Breast epithelium (tissue), 4 donors: ENCODE results near the gene IGDCC3. TPM values are rescaled to one million over a fixed set of nuclear protein-coding genes. Genes with fewer than 3 reads are reported as not detected.

Source experiments
- DNase-seq, 2 donors: peaks; one replicate each; pipeline ENCODE4 v3.0.0-alpha.2; 2019; ENCODE audit warnings: low spot score in 2 of 2
- H3K27ac ChIP-seq, 2 donors: fragments of 200-600 bp; sonication (generic) in 1 of 2; one replicate each; pipeline ENCODE4 v1.5.1; 2016 to 2019; ENCODE audit warnings: mild to moderate bottlenecking in 1 of 2
- H3K27me3 ChIP-seq, 2 donors: fragments of 200-600 bp; sonication (generic) in 1 of 2; one replicate each; pipeline versions ENCODE4 v1.5.1 to v1.6.0; 2017 to 2019; ENCODE audit warnings: control low read depth in 1 of 2, mild to moderate bottlenecking in 1 of 2
- H3K36me3 ChIP-seq: fragments of 200-600 bp; one replicate; pipeline ENCODE4 v1.5.1; 2019
- H3K4me1 ChIP-seq, 2 donors: fragments of 200-600 bp; sonication (generic); one replicate each; pipeline ENCODE4 v1.5.1; 2016 to 2019; ENCODE audit warnings: control low read depth in 1 of 2
- H3K4me3 ChIP-seq, 3 donors: fragments of 200-600 bp; sonication (generic); 1 replicate in 2 of 3; 2 replicates in 1 of 3; pipeline ENCODE4 v1.5.1; 2016 to 2019; ENCODE audit warnings: mild to moderate bottlenecking in 3 of 3, moderate library complexity in 2 of 3
- H3K9me3 ChIP-seq, 2 donors: fragments of 200-600 bp; sonication (generic) in 1 of 2; one replicate each; pipeline ENCODE4 v1.5.1; 2016 to 2019; ENCODE audit warnings: control low read depth in 1 of 2
- POLR2A ChIP-seq: fragments of 450-650 bp; IDR thresholded peaks from one replicate; pipeline ENCODE4 v1.6.1; 2016; ENCODE audit warnings: antibody characterized with exemption, mild to moderate bottlenecking, moderate library complexity
- POLR2AphosphoS5 ChIP-seq, 3 donors: sonication (generic); formaldehyde crosslinking; IDR thresholded peaks; one replicate each; pipeline ENCODE4 v1.6.1; 2017; ENCODE audit warnings: antibody characterized with exemption in 3 of 3
- intact Hi-C: fragments of 100-400 bp; cut with DNase I; formaldehyde crosslinking; loops from one replicate; pipeline ENCODE4 v1.15.1; 2023; ENCODE audit warnings: low total_unique reads
- total RNA-seq, 3 donors: library from RNA; depleted of rRNA; stranded (reverse); fragments of >200 nt; gene quantifications; one replicate each; pipeline ENCODE4 v1.1.0, GENCODE V29; 2016
- TF ChIP-seq, protein P1 (sequence below), 3 donors: fragments of 450-650 bp; IDR thresholded peaks; one replicate each; pipeline ENCODE4 v1.5.1; 2016 to 2017; ENCODE audit warnings: antibody characterized with exemption in 3 of 3, mild to moderate bottlenecking in 3 of 3, moderate library complexity in 3 of 3

Gene IGDCC3
- total RNA-seq, 3 donors from 2014 or later = 0.33 to 1.8 TPM; not detected in 1

DNA sequence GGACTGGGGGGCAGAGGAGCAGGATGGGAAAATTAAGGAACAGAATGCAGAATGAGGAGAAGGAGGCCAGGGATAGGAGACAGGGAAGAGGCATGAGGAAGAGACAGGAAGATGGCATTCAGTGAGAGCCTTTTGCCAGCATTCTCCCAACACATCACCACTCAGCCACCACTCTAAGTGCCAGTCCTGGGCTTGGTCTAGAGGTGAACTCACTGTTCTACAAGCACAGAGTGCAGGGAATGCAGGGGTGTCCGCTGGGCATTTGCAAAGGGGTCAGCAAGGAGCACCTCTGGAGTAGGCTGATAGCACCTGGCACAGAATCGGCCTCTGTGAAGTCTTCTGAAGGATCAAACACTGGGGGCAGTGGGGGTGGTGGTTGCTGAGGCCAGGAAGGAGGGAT, 14.6 kb upstream of the IGDCC3 start:
- Histone ChIP-seq H3K27ac (no peak overlapping the region), H3K9me3 (no peaks in the 10 kb centered on the region), H3K36me3 (no peaks in the 10 kb centered on the region), H3K4me1 (no peaks in the 10 kb centered on the region), H3K4me3 (no peak overlapping the region), H3K27me3 (peaks cover 3 to 33% of the 10 kb centered on the region in 2 donors)
- intact Hi-C loops = no loop called here
- DNase-seq = no peak
- TF ChIP-seq POLR2AphosphoS5 (IDR thresholded peaks at IDR 0.05) (no peak), POLR2A (no peak)
- TF ChIP-seq, protein P1, sequence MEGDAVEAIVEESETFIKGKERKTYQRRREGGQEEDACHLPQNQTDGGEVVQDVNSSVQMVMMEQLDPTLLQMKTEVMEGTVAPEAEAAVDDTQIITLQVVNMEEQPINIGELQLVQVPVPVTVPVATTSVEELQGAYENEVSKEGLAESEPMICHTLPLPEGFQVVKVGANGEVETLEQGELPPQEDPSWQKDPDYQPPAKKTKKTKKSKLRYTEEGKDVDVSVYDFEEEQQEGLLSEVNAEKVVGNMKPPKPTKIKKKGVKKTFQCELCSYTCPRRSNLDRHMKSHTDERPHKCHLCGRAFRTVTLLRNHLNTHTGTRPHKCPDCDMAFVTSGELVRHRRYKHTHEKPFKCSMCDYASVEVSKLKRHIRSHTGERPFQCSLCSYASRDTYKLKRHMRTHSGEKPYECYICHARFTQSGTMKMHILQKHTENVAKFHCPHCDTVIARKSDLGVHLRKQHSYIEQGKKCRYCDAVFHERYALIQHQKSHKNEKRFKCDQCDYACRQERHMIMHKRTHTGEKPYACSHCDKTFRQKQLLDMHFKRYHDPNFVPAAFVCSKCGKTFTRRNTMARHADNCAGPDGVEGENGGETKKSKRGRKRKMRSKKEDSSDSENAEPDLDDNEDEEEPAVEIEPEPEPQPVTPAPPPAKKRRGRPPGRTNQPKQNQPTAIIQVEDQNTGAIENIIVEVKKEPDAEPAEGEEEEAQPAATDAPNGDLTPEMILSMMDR (IDR thresholded peaks at IDR 0.05) = no peak

GRCh38 chr15:65391732-65392131, 13.9 kb upstream of the IGDCC3 start:
- Histone ChIP-seq H3K27ac (no peak overlapping the region), H3K9me3 (no peaks in the 10 kb centered on the region), H3K4me3 (no peak overlapping the region), H3K36me3 (no peaks in the 10 kb centered on the region), H3K4me1 (no peaks in the 10 kb centered on the region), H3K27me3 (peaks cover 3 to 26% of the 10 kb centered on the region in 2 donors)
- intact Hi-C loops = no loop called here
- TF ChIP-seq, protein P1 (IDR thresholded peaks at IDR 0.05) = no peak
- no peak for TF ChIP-seq POLR2A
- TF ChIP-seq POLR2AphosphoS5 (IDR thresholded peaks at IDR 0.05) = no peak
- no peak for DNase-seq

GRCh38 chr15:65390447-65390846, 12.6 kb upstream of the IGDCC3 start:
- Histone ChIP-seq H3K4me3 (no peak overlapping the region), H3K9me3 (no peaks in the 10 kb centered on the region), H3K4me1 (no peaks in the 10 kb centered on the region), H3K36me3 (no peaks in the 10 kb centered on the region), H3K27ac (no peak overlapping the region), H3K27me3 (peaks cover 3 to 13% of the 10 kb centered on the region in 2 donors)
- intact Hi-C loops = no loop called here
- no peak for TF ChIP-seq POLR2A
- TF ChIP-seq, protein P1 (IDR thresholded peaks at IDR 0.05) = no peak
- TF ChIP-seq POLR2AphosphoS5 (IDR thresholded peaks at IDR 0.05) = no peak
- no peak for DNase-seq

GRCh38 chr15:65389226-65389625, 11.4 kb upstream of the IGDCC3 start:
- no peak overlapping the region for H3K4me3 ChIP-seq
- H3K4me1 ChIP-seq = no peaks in the 10 kb centered on the region
- H3K9me3 ChIP-seq = no peaks in the 10 kb centered on the region
- no peak for TF ChIP-seq POLR2A
- intact Hi-C loops = no loop called here
- DNase-seq = no peak
- H3K27ac ChIP-seq = no peak overlapping the region
- peaks cover 1 to 2% of the 10 kb centered on the region in 2 donors for H3K27me3 ChIP-seq
- H3K36me3 ChIP-seq = no peaks in the 10 kb centered on the region

GRCh38 chr15:65388306-65389080, 10.7 kb upstream of the IGDCC3 start:
- Histone ChIP-seq H3K27me3 (no peaks in the 10 kb centered on the region), H3K4me1 (no peaks in the 10 kb centered on the region), H3K4me3 (no peak overlapping the region), H3K36me3 (no peaks in the 10 kb centered on the region), H3K27ac (no peak overlapping the region), H3K9me3 (no peaks in the 10 kb centered on the region)
- intact Hi-C loops = no loop called here
- TF ChIP-seq POLR2AphosphoS5 (IDR thresholded peaks at IDR 0.05) (no peak), POLR2A (no peak)
- TF ChIP-seq, protein P1 (IDR thresholded peaks at IDR 0.05) = no peak
- no peak for DNase-seq
